ENCODE data around the gene VPS36.
"Not testable (repeated sequence)": the region's sequence is repeated elsewhere in the genome, so short reads cannot be mapped to it uniquely, and the experiment has no call there.

The VPS36 gene

GRCh38 chr13:52428295-52428694 is 22.1 kb downstream of the VPS36 start:
- DNase-seq = peak; percentile 51

DNA sequence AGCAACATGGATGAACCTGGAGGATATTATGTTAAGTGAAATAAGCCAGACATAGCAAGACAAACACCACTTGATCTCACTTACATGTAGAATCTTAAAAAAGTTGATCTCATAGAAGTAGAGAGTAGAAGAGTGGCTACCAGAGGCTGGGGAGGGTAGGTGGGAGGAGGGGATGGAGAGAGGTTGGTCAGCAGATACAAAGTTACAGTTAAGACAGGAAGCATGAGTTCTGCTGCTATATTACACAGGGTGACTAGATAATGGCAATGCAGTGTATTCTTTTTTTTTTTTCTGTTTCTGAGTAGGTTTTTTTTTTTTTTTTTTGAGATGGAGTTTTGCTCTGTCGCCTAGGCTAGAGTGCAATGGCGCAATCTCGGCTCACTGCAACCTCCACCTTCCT is 29.2 kb downstream of the VPS36 start:
- no peak for DNase-seq

- DNase-seq = no peak
Measured at GRCh38 chr13:52419080-52419479, 31.4 kb downstream of the VPS36 start.

- no peak for DNase-seq
Measured at GRCh38 chr13:52414963-52415362, 35.5 kb downstream of the VPS36 start.

- no peak for DNase-seq
Measured at GRCh38 chr13:52414051-52414450, 36.4 kb downstream of the VPS36 start.

- DNase-seq = no peak
Measured at GRCh38 chr13:52412128-52412527, 38.3 kb downstream of the VPS36 start.

DNA sequence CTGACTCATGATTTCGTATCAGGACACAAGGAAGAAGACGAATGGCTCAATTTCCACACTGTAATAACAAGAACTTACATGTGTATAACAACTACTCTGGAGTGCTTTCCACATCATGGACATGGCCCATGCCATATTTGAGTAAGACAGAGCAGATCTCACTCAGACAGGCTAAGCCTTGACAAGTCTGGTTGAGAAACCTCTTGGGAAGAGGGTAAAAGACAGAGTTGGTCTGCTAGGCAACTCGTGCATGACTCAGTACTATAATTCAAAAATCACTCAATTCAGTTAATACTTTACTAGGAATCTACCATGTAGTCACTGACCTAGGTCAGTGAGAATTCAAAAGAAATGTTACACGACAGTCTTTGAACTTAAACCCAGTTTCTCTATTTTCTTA is 38.8 kb downstream of the VPS36 start:
- no peak for DNase-seq

GRCh38 chr13:52408071-52408658 is 42.3 kb downstream of the VPS36 start:
- not testable (repeated sequence) for DNase-seq

DNA sequence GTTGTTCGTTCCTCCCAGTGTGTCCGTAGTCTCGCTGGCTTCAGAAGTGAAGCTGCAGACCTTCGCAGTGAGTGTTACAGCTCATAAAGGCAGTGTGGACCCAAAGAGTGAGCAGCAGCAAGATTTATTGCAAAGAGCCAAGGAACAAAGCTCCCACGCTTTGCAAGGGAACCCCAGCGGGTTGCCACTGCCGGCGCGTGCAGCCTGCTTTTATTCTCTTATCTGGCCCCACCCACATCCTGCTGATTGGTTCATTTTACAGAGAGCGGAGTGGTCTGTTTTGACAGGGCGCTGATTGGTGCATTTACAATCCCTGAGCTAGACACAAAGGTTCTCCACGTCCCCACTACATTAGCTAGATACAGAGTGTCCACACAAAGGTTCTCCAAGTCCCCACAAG is 43.0 kb downstream of the VPS36 start:
- not testable (repeated sequence) for DNase-seq

GRCh38 chr13:52406629-52407028 is 43.8 kb downstream of the VPS36 start:
- DNase-seq = no peak

GRCh38 chr13:52405767-52406494 is 44.5 kb downstream of the VPS36 start, which contains the start of gene THSD1:
Gene THSD1 (minus strand): TSS chr13:52406172. CDS start chr13:52402600, 3,572 bp downstream.
- DNase-seq = no peak

- no peak for DNase-seq
Measured at GRCh38 chr13:52405369-52405766, 45.1 kb downstream of the VPS36 start.

- DNase-seq = no peak
Measured at GRCh38 chr13:52399708-52400107, 50.7 kb downstream of the VPS36 start.

GRCh38 chr13:52399046-52399445 is 51.4 kb downstream of the VPS36 start:
- no peak for DNase-seq

GRCh38 chr13:52395704-52396103 is 54.7 kb downstream of the VPS36 start:
- no peak for DNase-seq

DNA sequence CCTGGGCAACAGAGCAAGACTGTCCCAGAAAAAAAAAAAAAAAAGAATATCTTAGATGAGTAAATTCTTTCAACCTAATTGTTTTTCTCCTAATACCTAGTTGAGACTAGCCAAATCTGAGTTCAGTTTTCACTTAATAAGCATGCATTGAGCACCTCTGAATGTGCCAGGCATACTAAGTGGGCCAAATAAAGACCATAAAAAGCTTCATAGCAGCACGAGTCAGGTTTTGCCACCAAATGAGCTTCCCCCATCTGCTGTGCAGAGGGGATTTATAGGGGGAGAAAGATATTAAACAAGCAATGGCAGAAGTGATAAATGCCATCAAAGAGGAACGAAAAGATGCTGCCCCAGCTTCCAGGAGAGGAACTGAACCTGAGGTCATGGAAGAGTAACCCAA is 55.8 kb downstream of the VPS36 start:
- DNase-seq = no peak

DNA sequence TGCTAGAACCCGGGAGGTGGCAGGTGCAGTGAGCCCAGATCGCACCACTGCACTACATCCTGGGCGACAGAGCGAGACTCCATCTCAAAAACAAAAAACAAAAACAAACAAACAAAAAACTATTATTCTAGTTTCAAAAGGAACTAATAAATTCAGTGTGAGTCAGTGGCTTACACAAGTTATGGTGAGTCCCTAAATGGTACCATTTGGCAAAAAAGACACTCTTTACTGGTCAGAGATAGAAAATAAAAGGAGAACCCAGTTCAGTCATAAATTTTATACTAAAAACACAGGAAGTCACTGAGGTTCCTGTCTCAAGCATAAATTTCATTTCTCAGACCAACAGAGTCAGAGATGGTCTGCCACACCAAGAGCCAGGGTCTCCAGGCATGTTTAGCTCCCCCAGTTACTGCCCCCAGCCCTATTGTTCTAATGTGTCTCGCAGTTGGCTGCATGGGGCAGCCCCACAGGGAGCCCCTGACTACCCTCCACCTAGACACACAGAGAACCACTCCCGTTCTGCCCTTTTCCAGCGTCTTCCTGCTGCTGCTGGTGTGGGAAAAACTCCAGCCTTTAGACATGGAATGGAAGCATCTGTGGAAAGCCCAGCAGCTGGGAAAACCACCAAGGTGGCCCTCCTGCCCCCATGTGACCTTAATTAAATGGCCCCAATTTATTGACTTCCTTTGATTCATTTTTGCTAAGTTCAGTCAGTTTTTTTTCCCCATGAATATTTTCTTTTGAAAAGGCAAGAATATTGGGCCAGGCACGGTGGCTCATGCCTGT is 56.7 kb downstream of the VPS36 start:
- no peak for DNase-seq

DNA sequence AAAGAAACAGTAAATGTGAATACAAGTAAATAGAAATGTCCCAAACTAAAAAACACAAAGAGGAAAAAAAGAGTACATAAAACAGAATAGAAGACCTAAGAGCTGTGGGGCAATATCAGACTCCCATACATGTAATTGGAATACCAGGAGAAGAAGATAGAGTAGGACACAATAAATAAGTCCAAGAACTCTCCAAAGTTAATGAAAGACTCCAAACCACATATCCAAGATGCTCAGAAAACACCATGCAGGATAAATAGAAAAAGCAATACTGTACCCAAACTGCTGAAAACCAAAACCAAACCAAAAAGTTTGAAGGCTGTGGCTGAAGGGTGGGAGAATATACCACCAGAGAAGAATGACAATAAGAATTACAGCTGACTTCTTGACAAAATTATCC is 62.7 kb downstream of the VPS36 start:
- no peak for DNase-seq

DNA sequence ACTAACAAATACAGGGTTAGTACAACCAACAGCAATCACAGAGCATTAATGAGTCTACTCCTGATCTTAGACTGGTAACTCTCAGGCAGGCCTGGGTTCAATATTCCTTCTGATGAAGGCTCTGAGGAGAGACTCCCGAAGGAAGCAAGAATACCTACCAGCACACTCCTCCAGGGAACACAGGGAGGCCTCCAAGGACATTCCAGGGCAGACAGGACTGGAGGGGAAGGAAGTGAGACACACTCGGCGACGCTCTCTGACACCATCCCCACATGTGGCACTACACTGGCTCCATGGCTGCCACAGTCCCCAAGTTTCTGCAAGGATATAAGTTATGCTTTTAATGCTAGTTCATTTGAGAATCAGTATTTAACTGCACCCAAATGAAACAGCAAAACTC is 64.6 kb downstream of the VPS36 start:
- no peak for DNase-seq

DNA sequence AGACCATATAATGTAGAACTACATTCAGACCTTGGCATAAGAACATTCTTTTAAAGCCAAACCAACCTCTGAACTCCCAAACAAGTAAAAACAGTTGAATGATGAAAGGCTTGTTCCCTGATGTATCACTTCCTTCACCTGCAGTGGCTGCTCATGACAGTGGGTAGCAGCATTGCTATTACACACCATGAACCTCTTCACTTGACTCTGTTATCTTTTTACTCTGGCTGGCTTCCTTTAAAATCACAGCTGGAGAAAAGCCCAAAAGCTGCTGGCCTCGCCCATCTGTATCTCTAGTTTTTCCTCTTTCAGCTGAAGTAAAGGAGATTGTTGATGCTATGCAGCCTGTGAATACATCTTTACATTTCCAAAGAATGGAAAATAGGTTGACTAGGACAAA is 67.1 kb downstream of the VPS36 start:
- DNase-seq = no peak

GRCh38 chr13:52378312-52378711 is 72.1 kb downstream of the VPS36 start:
- DNase-seq = no peak

DNA sequence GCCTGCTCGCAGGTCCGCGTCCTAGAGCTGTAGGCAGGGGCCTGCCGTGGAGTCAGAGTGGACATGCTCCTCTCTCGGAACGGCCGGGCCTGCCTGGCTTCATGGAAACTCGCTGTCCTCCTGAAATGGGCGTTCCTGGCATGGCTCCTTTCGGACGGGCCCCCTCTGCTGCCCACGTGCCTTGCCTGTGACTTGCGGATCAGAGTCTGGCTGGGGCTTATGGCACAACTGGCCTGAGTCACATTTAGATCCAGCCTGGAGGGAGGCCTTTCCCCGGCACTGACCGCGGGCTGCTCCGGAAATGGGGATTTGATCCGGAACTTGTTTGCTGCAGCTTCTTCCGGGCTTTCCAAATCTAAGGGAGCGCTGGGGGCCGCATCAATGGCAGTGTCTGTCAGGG is 72.5 kb downstream of the VPS36 start:
- DNase-seq = no peak

DNA sequence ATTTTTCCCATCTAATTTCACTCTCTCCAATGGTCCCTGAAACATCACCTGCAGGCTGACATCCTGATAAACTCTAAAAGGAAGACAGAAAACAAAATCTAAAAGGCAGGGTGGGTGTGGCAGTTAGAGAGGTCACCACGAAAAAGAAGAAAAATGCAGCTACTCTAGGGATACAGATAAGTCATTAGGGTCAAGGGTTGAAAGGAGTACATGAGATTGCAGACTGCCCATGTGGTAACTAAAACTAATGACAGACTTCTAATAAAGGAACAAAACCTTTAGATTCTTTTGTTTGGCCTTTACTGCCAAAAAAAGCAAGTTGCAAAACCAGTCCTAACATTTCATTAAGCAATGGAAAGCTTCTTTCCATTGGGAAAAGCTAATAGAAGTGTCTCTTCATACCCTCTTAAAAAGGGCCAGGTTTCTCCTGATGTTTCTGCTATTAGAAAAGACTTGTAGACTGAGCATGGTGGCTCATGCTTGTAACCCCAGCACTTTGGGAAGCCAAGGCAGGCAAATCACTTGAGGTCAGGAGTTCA is 75.5 kb downstream of the VPS36 start:
- DNase-seq = no peak

DNA sequence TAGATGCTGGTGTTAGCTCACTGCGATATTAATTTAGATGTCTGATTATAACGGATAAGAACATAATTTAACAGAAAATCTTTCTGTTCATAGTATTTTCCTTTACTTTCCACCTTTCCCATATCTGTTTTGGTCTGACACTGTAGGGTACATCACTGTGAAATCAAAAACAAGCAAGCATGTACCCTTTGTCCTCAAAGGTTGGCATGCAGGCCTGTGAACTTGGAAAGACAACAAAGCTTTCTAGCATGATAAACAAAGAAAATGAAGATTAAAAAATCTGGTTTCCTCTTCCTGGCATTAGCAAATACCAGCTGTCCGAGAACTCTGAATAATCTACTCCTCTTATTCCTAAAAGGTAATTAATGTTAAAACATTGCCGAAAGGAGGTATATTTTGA is 76.0 kb downstream of the VPS36 start:
- DNase-seq = no peak
